ENCODE data around the gene ATP5F1E. TPM values are rescaled to one million over a fixed set of nuclear protein-coding genes. Genes with fewer than 3 reads are reported as not detected.

Gene ATP5F1E
- total and polyA plus RNA-seq, 2 of the 4 experiments (the other 2 are of a cell fraction), result 3.8 to 34.5 TPM

DNA sequence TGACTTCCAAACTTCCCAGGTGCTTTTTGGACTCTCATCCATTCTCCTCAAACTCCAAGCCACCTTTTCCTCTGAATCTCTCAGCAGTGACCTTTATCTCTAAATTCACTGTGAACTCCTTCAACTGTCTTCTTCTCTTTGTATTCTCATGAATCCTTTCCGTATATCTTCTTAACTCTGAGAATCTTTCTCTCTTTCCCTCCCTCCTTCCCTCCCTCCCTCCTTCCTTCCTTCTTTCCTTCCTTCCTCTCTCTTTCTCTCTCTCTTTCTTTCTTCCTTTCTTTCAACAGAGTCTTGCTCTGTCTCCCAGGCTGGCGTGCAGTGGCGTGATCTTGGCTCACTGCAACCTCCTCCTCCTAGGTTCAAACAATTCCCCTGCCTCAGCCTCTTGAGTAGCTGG is 14.7 kb upstream of the ATP5F1E start:
- H3K18ac ChIP-seq (ENCODE audit: low read depth, low read length), result no peak overlapping the region
- ATAC-seq (ENCODE audit: low read depth) (no peak), DNase-seq (no peak)
- H2BK20ac ChIP-seq (ENCODE audit: low read depth, low read length), result no peak overlapping the region
- ChIA-PET CTCF (no interaction called here), POLR2A (ENCODE audit: unreplicated experiment) (no interaction called here)
- no peak overlapping the region for H2AFZ ChIP-seq (replicated peaks; ENCODE audit: low read length, poor library complexity)
- intact Hi-C loops (cut with micrococcal nuclease) (loop anchor here (10.0 kb wide), 1 partner anchor 812 kb away; no protein-coding TSS in a partner anchor), dilution Hi-C loops (cut with HindIII; ENCODE audit: low sequenced_read_pairs, unreplicated experiment) (no loop called here), in situ Hi-C loops (cut with MboI; ENCODE audit: low sequenced_read_pairs) (loop anchor here (25.0 kb wide), 3 partner anchors 810 to 1660 kb away; partner anchors contain the start of genes ANKRD60 and RBM38)
- H3K56ac ChIP-seq (ENCODE audit: extremely low read depth, insufficient read depth, low read length), result no peak overlapping the region
- no peak overlapping the region for H2BK5ac ChIP-seq (ENCODE audit: low read depth, low read length, poor library complexity, severe bottlenecking)
- H2BK120ac ChIP-seq (ENCODE audit: low read depth, low read length), result no peak overlapping the region
- H3K9ac ChIP-seq (ENCODE audit: low read depth, low read length), result no peak overlapping the region
- no peak overlapping the region for H2BK15ac ChIP-seq (ENCODE audit: low read depth, low read length)
- H3K79me1 ChIP-seq (ENCODE audit: low read depth in 1 of 2, low read length in 2 of 2), result peaks cover 6 to 7% of the 10 kb centered on the region in 2 experiments
- no peaks in the 10 kb centered on the region for H4K20me1 ChIP-seq (ENCODE audit: insufficient read depth, low read length)
- no peak overlapping the region for H2AK5ac ChIP-seq (ENCODE audit: low read depth, low read length)
- H4K91ac ChIP-seq (ENCODE audit: insufficient read depth, low read depth, low read length), result no peak overlapping the region
- no peaks in the 10 kb centered on the region for H3K36me3 ChIP-seq (ENCODE audit: control insufficient read depth, insufficient read depth, low read length)
- H3K27ac ChIP-seq (ENCODE audit: insufficient read depth, low read length), result no peak overlapping the region
- 0 out of 2 replicates have a peak, but pooled peaks cover 10% of the 10 kb centered on the region for H3K9me1 ChIP-seq (ENCODE audit: insufficient read depth, low read length)
- no peak overlapping the region for H3K4me2 ChIP-seq (ENCODE audit: low read depth, low read length)
- 100% methylated on average over 1 of the region's 3 CpGs; no CpG with 5 or more reads in 1 of the 2 experiments for WGBS, 2 experiments (ENCODE audit: extremely low coverage in 2 of 2, insufficient read length in 1 of 2)
- no peak overlapping the region for H2AK9ac ChIP-seq (replicated peaks; ENCODE audit: low read depth, low read length, poor library complexity)
- TF ChIP-seq RAD21 (IDR thresholded peaks at IDR 0.05; ENCODE audit: low read length) (no peak), POLR2A (IDR thresholded peaks at IDR 0.05; ENCODE audit: low read depth, low read length) (no peak)
- TF ChIP-seq, protein P1, sequence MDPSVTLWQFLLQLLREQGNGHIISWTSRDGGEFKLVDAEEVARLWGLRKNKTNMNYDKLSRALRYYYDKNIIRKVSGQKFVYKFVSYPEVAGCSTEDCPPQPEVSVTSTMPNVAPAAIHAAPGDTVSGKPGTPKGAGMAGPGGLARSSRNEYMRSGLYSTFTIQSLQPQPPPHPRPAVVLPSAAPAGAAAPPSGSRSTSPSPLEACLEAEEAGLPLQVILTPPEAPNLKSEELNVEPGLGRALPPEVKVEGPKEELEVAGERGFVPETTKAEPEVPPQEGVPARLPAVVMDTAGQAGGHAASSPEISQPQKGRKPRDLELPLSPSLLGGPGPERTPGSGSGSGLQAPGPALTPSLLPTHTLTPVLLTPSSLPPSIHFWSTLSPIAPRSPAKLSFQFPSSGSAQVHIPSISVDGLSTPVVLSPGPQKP (IDR thresholded peaks at IDR 0.05; ENCODE audit: borderline replicate concordance, low read depth, low read length), result no peak
- no TSS peak for BruUV-seq (replicated peaks)
- H3K27me3 ChIP-seq (ENCODE audit: control insufficient read depth, insufficient read depth, low read length), result peaks cover 19% of the 10 kb centered on the region
- no peak overlapping the region for H3K4ac ChIP-seq (ENCODE audit: low read depth, low read length)
- no peak overlapping the region for H3K4me3 ChIP-seq (ENCODE audit: insufficient read depth, low read depth, low read length)
- H3K14ac ChIP-seq (replicated peaks; ENCODE audit: low read depth, low read length), result no peak overlapping the region
- H3K23ac ChIP-seq (ENCODE audit: low read depth, low read length), result no peak overlapping the region
- H4K5ac ChIP-seq (ENCODE audit: low read depth, low read length), result no peak overlapping the region
- H3K9me3 ChIP-seq (ENCODE audit: control insufficient read depth, insufficient read depth, low read length), result no peaks in the 10 kb centered on the region
- no peak overlapping the region for H4K8ac ChIP-seq (ENCODE audit: low read depth in 2 of 2, low read length in 2 of 2)
- H3K4me1 ChIP-seq (ENCODE audit: control insufficient read depth, insufficient read depth, low read length), result peaks cover 6% of the 10 kb centered on the region
